22Rv1 (cell line): Measurements from ENCODE around the gene EIF4G3.

Experiments used
- H3K27ac ChIP-seq: fragments of 450-650 bp; 2 replicates; pipeline ENCODE4 v1.5.1; 2017
- CTCF ChIP-seq: fragments of 450-650 bp; IDR thresholded peaks from 2 replicates; pipeline ENCODE4 v1.5.1; 2017; ENCODE audit warnings: mild to moderate bottlenecking
- ZFX ChIP-seq: fragments of 450-650 bp; IDR thresholded peaks from 2 replicates; pipeline ENCODE4 v1.6.1; 2017; ENCODE audit warnings: antibody characterized with exemption, borderline replicate concordance

EIF4G3 gene

DNA sequence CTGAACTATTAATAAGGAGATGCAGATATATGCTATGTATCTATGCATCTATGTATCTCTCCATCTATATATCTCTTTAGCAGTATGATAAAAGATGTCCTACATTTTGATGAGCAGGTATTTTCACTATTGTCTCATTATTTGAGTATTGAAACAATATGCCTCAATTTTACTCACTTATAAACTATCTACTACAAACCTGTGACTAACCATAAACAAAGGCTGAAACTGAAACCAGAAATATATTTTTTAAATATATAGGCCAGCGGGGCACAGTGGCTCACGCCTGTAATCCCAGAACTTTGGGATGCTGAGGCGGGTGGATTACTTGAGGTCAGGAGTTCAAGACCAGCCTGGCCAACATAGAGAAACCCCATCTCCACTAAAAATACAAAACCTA, 22.0 kb downstream of the EIF4G3 start:
- TF ChIP-seq ZFX, result no peak
- no peak for TF ChIP-seq CTCF
- no peak overlapping the region for H3K27ac ChIP-seq

- H3K27ac ChIP-seq, result no peak overlapping the region
- TF ChIP-seq CTCF, result no peak
- no peak for TF ChIP-seq ZFX
Observed at GRCh38 chr1:21153388-21153787, 23.3 kb downstream of the EIF4G3 start.

DNA sequence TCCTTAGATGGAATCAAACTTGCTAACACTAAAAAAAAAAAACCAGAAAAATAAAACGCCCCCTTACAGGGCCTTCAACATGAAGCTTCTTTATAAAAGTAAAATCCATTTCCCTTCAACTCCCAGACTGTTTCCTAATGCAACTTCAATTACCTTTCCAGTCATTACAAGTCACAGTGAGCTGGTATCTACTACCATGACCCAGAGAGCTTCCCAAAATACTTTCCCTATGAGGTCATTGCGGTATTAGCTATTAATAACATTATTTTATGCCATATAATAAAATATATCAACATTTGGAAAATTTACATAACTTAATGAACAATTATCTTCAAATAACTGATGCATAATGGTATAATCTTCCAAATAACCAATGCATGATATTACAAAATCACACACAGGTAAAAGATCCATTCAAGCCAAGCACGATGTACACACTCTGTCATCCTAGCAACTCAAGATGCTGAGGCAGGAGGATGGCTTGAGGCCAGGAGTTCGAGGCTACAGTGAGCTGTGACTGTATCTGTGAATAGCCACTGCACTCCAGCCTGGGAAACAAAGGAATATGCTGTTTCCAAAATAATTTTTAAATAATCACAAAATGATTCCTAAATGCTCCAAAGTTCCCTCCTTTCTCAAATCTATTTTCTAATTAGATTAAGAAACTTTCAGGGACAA, 24.1 kb downstream of the EIF4G3 start:
- no peak overlapping the region for H3K27ac ChIP-seq
- TF ChIP-seq ZFX, result no peak
- no peak for TF ChIP-seq CTCF

DNA sequence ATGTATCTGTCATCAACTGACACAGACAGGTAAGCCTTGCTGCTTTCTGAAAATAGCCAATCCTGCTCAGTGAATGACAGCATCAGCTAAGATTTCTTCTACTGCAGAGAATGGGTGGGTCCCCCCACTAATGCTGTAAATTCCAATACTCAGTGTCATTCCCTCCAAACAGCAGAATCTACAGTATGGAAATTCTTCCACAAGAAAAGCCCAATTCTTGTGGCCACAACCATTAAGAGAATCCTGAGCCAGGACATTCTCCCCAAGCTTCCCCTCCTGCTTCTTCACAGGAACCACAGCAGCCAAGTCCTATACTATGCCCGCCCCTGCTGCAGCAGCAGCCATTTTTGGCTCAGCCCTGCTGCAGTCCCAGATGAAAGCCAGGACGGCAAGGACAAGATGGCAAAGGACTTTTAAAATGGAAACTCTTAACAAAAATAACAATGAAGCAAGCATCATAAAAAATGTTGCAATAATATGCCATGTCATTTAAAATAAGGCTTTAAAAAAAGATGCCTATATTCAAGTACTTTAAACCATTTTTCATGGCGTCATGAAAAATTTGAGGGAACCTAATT, 26.8 kb downstream of the EIF4G3 start:
- TF ChIP-seq CTCF (no peak), ZFX (no peak)
- H3K27ac ChIP-seq, result peak overlapping the region; percentile 61

- TF ChIP-seq ZFX (no peak), CTCF (no peak)
- peak overlapping the region; percentile 61 for H3K27ac ChIP-seq
Observed at GRCh38 chr1:21149430-21149854, 27.3 kb downstream of the EIF4G3 start.

- TF ChIP-seq CTCF (no peak), ZFX (no peak)
- no peak overlapping the region for H3K27ac ChIP-seq
Observed at GRCh38 chr1:21143752-21144151, 32.9 kb downstream of the EIF4G3 start.

GRCh38 chr1:21143138-21143537, 33.6 kb downstream of the EIF4G3 start:
- TF ChIP-seq CTCF (no peak), ZFX (no peak)

More at GRCh38 chr1:21143138-21143537, 33.6 kb downstream of the EIF4G3 start:
- no peak overlapping the region for H3K27ac ChIP-seq
